Glomerular visceral epithelial cell (primary cell): ENCODE measurements around the gene HIVEP3.

Experiments
- DNase-seq: peaks from one replicate; pipeline ENCODE4 v3.0.0-alpha.2; 2016; ENCODE audit errors: extremely low spot score

The HIVEP3 gene

DNA sequence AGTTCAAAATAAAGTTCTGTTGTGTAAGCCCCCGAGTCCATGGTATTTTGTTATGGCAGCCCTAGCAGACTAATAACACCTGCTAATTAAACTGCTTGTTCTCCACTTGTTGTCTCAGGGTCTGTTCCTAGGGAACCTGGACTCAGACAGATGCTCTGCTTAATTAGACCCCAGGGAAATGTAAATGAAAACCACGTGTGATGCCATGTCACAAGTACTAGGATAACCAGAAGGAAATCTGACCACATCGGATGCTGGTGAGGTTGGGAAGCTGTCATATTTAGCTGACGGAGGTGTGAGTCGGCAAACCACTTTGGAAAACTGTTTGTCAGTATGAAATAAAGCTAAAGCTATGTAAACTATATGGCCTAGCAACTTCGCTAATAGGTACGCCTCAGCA, 453.8 kb downstream of the HIVEP3 start:
- DNase-seq = no peak

DNA sequence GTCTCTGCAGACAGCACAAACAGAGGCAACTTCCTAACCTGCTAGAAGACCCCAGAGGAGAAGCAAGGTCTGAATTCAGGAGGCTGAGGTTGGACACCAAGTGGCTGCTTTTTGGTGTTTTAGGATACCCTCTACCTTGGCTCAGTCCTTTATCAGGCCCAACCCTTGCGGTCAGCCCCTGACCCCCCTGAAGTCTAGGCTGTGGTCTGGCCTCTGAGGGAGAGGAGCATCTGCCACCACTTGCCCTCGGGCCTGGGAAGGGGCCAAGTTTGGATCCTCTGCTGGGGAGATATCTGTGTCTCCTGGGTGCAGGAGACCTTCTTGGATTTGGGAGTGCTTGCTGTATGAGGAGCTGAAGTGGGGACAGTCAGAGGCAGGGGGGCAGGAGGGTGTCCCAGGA, 455.2 kb downstream of the HIVEP3 start:
- DNase-seq = no peak

DNA sequence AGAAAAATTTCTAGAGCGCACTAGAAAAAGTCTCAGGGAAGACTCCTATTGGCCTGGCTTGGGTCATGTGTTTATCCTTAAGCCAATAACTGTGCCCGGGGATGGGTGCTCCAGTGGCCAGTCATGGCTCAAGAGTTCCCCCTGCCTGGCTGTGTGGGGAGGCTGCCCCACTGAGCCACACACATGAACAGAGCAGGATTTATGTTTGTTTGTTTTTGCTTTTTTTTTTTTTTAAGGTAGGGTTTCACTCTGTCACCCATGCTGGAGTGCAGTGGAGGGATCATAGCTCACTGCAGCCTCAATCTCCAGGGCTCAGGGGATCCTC, 456.1 kb downstream of the HIVEP3 start:
- no peak for DNase-seq

DNA sequence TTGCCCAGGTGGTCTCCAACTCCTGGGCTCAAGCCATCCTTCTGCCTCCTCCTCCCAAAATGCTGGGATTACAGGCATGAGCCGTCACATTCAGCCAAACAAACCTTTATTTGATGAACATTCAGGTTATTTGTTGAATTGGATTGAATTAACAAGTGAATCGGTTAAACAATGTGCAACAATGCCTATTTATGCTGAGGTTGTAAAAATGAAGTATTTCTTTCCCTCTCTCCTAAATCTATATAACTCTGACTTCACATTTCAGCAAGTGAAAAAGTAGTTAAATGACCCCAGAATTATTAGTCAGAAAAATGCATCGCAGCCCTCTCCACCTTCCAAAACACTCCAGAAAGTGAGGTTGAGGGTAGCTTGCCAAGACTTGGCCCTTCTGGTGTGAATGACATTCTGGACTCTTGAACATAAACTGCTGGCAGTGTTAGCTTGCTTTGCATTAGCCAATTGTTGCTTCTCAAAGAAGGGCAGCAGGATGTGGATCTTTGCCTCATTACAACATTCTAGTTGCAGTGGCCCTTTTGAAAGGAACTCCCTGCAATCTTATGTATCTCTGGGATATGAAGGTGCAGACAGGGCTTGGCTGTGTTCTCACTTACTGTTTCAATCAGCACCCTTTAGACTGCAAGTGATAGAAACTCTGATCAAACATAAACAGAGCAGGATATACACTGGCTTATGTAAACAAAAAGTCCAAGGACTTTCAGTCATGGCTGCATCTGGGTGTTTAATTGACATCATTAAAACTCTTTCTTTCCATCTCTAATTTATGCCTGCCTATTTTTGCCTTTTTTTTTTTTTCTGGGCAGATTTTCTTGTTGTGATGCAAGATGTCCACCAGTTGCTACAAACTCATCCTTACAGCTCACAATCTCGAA, 456.7 kb downstream of the HIVEP3 start:
- no peak for DNase-seq

DNA sequence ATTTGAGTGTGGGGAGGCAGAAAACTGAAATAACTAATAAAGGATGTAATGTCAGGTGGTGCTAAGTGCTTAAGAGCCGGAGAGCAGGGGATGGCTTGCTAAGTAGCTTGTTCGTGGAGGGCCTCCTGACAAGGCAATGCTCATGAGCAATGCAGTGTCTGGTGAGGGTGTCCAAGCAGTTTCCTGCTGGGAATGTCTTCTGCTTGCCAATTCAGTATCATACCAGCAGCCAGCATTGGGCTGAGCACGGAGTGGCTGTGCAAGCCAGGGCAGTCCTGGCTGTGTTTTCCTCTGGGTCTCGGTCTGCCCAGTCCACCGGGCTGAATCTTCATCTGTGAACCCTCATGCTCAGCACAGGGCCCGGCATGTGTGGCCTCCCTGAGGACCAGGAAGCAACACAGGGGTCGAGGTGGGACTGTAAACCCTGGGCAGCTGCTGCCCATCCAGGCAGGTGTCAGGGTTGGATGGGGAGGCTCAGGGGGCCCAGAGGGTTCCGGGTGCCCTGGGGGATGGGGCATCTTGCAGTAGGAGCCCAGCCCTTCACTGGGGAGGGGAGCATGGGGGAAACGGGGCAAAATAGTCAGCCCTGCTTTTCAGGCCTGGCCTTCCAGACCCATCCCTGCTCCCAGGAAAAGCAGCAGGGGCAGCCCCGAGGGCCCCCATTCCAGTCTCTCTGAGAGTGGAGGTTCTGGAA, 461.7 kb downstream of the HIVEP3 start:
- DNase-seq = no peak
